ENCODE measurements around the gene ABCB8.

The ABCB8 gene

DNA sequence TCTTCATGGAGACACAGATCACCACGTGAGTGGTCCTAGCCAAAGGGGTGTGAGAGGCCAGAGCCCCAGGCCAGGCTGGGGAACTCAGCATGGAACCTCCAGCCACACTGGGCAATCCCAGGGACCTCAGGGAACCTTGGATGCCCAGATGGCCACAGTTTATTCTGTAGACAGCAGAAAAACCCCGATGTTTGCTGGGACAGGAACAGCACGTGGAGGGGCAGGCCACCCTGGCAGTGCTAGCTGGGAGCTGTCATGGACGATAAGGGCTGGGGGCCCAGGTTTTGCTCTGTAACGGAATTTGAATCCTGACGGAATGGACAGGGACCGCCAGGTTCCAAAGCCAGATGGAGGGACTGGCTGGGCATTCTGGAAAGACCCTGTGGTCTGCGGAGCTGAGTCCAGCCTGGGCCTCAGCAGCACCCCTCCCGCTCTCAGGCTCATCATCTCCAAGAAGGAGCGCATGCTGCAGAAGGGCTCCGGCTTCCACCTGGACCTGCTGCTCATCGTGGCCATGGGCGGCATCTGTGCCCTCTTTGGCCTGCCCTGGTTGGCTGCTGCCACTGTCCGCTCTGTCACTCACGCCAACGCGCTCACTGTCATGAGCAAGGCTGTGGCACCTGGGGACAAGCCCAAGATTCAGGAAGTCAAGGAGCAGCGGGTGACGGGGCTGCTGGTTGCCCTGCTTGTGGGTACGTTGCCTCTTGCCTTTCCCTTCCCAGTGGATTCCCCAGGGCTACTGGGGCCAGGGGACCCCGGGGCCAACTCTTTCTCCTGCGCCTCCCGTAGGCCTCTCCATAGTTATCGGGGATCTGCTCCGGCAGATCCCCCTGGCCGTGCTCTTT lies 46.8 kb downstream of the ABCB8 start:
- DNase-seq (ENCODE audit: low read depth, low spot score): no peak

DNA sequence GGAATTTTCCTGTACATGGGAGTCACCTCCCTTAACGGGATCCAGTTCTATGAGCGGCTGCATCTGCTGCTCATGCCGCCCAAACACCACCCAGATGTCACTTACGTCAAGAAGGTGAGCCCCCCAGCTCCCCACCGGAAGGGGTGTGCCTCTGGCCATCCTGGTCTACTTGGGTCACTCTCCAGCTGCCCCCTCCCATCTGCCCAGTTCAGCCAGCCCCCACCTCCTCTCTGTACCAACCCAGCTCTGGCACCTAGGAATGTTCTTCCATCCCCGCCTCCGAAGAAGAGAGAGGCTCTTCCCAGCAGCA lies 47.4 kb downstream of the ABCB8 start:
- DNase-seq (ENCODE audit: low read depth, low spot score): no peak

DNA sequence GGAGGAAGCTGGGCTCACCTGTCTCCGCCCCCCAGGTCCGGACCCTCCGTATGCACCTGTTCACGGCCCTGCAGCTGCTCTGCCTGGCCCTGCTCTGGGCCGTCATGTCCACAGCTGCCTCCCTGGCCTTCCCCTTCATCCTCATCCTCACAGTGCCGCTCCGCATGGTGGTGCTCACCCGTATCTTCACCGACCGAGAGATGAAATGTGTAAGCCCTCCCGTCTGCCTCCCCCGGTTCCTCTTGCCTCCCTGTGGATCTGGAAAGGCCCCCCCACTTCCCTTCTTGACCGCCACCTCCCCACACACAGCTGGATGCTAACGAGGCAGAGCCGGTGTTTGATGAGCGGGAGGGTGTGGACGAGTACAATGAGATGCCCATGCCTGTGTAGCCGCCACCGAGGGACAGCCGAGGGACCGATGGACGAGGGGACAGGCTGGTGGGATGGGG lies 47.8 kb downstream of the ABCB8 start:
- no peak for DNase-seq (ENCODE audit: low read depth, low spot score)

DNA sequence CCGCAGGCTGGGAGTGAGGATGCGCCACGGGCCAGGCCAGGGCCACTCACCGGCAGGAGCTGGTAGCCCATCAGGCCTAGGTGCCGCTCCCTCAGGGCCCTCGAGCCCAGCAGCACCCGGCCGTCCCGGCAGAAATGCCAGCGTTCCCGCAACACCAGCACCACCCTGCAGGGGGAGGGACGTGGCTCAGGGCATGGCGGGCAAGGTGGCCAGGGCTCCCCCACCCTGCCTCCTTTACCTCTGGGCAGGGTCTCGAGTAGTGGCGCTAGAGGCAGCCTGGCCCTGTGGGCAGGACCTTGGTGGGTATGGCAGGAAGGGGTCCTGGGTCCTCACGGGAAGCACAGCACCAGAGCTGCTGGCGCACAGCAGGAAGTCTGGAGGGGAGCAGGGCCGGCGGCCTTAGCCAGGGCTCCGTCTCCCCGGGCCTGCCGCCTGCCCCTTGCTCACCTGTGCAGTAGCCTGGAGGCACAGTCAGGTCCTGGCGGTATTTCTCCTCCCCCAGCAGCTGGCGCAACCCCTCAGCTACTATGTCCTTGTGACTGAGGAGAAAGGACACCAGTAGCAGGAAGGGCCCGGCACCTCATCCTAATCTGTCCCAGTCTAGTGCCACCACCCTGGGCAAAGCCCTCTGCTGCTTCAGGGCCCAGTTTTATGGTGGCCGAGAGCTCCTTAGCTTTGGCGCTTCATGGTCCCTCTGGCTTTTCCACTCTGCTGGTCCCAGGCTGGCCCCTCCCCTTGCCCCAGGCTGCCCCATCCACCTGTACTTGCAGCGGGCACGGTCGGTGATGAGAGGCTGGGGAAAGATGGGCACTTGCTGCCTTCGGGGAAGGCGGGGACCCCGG lies 48.8 kb downstream of the ABCB8 start:
- no peak for DNase-seq (ENCODE audit: low read depth, low spot score)

DNA sequence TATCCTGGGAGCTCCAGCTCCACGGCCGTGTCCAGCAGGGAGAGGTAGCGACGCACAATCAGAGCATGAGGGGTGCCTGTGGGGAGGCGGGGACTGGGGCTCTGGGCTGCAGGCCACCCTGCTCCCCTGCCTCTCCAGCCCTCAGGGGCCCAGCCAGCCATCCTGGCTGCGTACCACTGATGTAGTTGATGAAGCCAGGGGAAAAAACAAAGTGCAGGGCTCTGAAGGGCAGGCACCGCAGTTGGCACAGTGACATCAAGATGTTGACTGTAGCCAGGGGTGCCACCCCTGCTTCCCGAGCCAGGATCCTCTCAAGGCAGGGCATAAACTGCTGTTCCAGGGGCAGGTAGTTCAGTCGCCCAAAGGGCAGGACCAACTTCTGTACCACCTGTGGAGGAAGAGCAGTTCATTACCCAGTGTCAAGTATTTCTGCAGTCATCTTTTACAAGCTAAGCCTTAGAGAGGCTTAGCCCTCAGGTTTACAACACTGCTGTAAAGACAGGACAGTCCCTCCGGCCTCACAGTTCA lies 49.5 kb downstream of the ABCB8 start:
- DNase-seq (ENCODE audit: low read depth, low spot score): no peak

DNA sequence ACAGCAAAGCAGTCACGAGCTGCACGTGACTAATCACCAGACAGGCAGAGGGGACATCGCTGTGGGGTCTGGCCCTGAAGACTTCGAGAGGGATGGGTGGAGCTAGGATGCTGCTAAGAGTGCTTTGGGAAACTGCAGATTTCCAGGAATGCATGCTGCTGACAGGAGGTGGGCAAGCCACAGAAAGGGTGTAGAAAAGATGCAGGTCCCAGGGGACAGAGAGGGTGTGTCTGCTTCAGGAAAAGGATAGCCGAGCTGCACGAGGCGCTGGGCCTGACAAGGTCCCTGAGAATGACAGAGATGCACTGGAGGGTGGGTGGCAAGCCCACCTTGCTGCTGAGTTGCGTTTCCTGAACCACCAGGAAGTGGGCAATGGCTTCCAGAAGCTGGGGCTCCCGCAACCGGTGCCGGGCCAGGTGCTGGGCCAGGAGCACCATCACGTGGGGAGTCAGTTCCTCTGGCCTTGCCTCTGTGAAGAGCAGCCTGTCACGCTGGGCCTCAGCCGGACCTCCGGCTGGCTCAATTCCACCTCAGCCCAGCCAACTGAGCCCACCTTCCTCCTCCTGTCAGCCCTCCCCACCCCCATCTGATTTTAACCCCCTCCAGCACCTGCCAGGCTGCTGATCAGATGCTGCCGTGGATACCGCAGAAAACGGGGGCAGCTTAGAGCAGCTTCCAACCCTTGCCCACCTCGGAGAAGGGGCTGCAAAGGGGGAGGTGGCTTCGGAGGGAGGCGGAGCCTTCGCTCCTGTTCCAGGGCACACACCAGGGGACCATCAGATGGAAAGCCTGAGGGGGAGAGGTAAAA lies 50.2 kb downstream of the ABCB8 start:
- DNase-seq (ENCODE audit: low read depth, low spot score): no peak

DNA sequence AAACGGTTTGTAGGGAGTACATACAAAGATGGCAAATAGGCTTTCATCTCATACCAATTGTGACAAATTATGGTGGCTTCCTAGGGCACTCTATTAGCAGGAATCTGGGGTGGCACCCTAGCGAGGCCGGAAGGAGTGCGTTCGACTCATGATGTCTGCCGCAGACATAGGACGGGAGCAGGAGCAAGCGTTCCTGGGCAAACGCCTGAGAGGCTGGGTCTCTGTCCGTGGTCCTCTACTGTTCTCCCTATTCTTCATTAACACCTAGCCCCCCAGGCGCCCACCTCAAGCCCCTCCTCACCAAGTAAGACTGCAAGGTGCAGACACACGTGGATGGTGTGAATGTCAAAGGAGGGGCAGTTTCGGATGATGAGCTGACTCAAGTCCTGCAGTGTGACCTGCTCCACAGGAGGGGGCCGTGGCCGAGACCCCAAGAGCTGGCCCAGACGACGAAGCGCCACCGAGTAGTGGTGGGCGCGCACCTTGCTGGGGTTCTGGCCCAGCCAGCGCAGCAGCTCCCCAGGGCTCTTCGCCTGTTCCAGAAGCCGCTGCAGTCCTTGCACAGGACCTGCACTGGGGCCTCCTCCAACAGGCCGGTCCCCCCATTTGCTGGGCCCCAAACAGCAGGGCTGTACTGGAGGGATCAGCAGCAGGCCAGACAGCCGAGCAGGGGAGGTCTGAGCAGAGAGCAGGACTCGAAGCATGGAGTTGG lies 51.1 kb downstream of the ABCB8 start:
- no peak for DNase-seq (ENCODE audit: low read depth, low spot score)

DNA sequence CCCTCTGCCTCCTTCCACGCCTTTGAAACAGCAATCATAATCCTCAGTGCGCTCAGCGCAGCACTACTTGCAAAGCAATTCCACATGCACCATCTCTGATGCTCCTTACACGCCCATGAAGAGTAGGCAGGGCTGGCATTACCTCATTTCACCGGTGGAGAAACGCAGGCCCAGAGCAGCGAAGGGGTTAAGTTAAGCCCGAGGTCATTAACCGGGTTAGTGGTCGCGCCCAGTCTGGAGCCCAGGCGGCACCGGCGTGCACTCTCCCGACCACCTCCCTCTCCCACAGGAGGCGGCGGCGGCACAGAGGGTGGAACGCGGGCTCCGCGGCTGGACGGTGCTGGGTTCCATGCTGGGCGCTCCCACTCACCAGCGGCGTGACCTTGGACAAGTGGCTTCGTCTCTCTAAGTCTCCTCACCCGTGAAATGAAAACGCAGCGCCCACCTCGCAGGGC lies 51.8 kb downstream of the ABCB8 start:
- no peak for DNase-seq (ENCODE audit: low read depth, low spot score)

DNA sequence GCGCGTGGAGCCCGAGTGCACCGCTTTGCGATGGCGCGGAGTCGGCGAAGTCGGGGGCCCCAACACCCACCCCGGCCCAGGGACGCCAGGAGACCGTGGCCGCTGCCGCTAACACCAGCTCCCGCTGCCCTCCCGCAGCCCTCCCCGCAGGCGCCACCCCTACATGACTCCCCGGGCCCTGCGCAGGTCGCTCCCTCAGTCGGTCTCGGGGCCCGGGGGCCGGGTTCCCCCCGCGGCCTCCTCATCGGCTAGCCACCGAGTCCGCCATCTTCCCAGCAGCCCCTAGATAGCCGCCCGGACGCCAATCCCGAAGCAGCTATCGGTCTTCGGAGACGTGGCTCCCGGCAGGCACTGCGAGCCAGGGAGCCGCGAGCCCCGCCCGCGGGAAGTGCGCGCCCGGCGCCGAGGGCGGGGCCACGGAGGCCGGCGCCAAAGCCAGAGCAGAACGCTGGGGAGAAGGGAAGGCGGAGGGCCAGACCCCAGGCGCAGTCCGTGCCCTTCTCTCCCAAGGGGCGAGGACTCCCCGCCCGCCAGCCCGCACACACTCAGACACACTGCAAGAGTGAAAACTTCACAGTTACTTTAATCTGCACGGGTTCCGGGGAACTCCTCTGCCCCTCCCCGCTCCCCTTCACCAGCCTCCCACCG lies 52.4 kb downstream of the ABCB8 start, which contains the start of gene FASTK:
TSS of gene FASTK (minus strand) at position 288 of the 648 bp plus-strand sequence. CDS start at position 245, 43 bp downstream.
- DNase-seq (ENCODE audit: low read depth, low spot score): peak; percentile 79

DNA sequence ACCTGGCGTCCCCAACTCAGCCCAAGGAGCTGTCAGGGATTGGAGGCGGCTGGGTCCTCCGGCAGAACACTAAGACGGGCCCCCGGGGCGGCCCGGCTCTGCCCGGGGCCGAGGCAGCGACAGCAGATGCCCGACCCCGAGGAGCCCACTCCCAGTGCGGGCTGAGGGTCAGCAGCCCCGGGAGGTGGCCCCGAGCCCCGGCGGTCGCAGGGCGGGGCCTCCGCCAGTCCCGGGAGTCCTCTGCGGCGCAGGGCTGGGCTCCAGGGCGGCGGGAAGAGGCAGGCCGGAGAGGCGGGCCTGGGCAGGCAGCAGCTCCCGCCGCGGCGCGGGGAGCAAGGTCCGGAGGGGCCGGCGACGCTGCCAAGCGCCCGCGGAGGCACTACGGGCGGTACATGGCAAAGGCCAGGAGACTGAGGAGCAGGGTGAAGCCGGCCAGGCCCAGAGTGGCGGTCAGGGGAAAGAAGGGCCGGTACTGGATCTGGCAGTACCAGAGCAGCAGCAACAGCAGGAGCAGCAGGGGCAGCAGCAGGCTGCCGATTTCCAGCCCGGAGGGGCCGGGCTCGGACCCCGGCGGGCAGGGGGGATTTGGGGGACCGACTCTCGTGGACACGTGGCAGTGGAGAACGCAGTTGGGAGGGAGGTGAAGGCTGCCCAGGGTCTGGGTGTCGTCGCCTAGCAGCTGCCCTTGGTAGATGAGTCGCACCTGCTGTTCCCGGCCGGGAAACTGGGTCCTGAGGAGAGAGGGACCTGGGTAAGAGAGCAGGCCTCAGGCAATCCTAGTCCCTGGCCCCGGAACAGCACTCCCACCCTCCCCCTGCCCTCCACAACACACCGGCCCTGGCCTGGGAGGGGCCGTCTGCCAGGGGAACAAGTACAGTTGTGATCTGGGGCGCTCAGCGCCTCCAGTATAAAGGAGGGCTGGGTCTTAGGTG lies 53.2 kb downstream of the ABCB8 start:
- DNase-seq (ENCODE audit: low read depth, low spot score): no peak

DNA sequence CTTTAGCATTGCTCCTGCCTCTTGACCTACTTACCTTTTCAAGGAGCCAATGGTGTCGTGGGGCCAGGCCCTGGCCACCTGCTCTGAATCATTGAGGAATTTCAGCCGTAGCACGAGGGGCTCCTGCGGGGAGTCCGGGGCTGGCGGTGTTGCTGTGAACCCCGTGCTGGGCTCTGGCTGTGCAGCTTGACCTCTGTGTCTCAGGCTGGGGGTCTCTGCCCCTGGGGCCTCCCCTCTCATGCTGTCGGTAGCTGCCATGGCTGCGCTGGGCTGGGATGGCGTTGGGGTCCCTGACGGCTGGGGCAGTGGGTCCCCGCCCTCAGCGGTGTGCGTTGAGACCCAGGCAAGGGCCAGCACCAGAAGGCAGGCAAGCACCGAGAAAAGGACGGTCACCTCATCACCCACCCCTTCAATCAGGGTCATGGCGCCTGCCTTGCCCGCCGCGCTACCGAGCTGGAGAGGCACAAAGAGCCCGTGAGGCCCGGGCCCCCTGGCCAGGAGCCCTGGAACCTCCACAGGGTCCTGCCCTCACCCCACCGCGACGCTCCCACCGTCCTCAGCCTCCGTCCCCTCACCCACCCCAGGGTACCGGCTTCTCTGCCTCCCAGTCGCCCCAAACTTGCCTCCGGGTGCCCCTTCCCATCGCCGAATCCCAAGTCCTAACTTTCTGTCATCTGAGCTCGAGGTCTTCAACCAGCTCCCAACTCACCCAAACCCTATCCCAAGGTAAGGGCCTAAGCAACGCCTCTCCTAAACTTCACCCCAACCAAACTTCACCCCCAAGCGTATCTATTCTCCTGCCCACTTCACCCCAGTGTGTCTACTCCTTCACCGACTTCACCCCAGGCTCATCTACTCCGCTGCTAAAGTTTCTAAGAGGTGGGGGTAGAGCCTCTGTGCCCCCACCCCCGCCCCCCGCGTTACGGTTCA lies 54.2 kb downstream of the ABCB8 start:
- no peak for DNase-seq (ENCODE audit: low read depth, low spot score)

DNA sequence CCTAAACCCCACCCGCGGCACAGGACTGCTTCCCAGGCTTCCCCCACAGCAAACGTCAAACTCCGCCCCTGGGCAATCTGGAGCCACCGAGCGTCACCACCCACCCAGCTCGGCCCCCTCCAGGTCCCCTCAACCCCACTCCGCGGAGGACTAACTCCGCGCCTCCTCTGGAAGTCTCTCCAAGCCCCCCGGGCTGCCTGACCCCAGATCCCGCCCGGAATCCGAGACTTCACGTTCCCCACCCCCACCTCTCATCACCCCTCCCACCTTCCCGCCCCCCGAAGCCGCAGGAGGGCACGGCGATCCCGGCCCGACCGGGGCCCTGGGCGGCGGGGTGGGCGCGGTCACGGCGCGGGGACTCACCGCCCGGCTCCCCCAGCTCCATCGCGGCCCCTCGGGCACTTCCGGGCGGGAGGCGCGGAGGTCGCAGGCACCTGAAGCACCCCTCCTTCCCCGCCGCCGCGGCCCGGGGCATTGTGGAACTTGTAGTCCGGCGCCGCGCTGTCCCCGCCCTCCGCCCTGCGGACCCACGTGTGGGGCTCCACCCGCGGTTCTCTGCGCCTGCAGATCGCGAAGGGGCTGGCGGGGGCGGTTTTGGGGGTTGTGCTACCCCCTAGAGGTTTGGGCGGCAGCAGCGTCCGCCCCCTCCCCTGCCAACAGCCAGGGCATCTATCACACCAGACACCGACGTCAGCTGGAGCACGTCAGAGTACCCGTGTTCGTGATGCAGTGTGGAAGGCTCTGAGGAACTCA lies 55.0 kb downstream of the ABCB8 start, which contains the start of gene TMUB1:
TSS of gene TMUB1 (minus strand) at position 423 of the 753 bp plus-strand sequence. CDS start 930 bp downstream, outside the sequence.
- DNase-seq (ENCODE audit: low read depth, low spot score): peak; percentile 65

DNA sequence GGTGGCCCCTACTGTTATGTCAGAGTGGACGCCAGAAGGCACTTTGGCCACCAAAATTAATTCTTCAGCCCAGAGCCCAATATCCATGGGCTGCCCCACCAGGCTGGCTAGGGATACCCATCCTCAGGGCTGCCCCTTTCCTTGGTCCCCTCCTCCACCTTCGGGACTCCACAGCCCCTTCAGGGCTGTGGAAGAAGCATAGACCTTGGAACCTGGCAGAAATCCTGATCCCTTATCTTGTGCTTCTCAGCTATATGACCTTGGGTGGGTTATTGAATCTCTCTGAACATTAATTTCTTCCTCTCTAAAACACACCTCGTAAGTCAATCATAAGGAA lies 55.5 kb downstream of the ABCB8 start:
- no peak for DNase-seq (ENCODE audit: low read depth, low spot score)

DNA sequence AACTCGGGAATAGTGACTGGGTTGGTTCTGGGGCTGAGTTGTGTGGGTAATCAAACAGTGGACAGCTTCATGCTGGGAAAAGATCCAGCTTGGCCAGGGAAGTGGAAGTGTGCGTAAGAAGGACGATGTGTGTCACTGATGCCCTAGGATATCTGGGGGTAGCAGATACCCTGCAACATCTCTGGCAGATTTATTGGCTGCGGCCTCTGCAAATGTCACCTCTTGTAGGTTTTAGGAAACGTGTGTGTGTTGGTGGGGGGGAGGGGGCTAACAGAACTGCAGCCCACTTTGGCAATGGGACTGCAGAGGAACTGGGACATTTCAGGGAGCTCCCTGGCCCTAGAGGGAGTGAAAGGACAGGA lies 57.1 kb downstream of the ABCB8 start:
- DNase-seq (ENCODE audit: low read depth, low spot score): no peak

DNA sequence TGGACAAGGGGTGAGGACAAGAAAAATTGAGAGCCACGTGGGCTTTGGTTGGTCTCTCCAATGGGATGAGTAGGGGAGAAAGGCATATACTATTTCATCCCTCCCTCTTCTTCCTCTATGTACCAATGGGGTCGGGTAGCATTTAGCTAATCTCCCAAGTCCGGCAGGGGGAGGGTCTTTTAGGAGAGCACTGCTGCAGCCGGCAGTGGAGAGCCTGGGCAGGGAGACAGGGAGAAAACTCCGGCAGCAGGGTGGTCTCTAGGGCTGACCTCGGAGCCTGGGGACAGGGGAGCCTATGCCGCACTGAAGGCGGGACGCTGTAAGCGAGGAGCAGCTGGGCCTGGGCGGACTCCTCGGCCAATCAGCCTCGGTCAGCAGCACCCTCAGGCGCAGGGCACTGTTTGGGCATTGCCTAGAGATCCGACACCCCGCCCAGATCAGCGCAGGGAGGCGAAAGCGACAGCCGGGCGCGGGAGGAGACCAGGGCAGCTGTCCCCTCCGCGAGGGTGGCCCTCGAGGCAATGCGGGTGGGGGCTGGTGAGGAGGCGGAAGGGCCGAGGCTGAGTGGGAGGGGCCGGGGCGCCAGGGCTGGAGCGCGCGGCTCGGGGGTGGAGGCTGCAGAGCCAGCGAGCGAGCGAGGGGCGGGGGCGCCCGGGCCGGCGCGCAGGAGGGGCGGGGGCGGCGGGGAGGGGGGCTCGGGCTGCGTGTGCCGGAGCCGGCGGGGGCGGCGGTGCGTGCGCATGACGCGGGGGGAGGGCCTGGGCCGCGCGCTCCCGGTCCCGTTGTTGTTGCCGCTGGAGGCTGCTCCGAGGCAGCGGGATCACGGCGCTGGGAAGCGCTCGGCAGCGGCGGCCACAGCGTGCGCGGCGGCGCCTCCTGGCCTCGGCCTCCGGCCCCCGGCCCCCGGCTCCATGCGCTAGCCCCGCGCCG lies 57.7 kb downstream of the ABCB8 start, which contains the start of gene AGAP3:
TSS of gene AGAP3 (plus strand) at position 785 of the 930 bp plus-strand sequence. CDS start 267 bp downstream, outside the sequence.
- no peak for DNase-seq (ENCODE audit: low read depth, low spot score)

DNA sequence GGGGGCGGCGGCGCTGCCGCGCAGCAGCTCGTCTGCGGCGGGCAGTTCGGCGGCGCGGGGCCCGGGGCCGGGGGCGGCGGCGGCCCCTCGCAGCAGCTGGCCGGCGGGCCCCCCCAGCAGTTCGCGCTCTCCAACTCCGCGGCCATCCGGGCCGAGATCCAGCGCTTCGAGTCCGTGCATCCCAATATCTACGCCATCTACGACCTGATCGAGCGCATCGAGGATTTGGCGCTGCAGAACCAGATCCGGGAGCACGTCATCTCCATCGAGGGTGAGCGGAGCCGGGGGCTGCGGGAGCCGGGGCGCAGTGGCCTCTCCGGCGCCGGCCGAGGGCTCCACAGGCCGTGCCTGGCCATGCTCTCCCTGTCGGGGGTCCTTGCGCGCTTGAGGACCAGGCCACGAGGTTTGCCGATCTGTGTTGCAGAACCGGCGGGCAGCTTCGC lies 58.6 kb downstream of the ABCB8 start:
- DNase-seq (ENCODE audit: low read depth, low spot score): no peak

Measured in activated CD4-positive, CD25-positive, alpha-beta regulatory T cell treated with anti-CD3 and anti-CD28 coated beads, Interleukin-2, amount 50 U/mL, for 16 hours (primary cell).